SHP77 treated with DMSO at 0.1 percent for 48 hours (cell line): ENCODE results near the gene RHEBL1.
A peak's percentile ranks its signal among the peaks of the same experiment; 100 is the strongest.

ENCODE experiments used
- DNase-seq: peaks from one replicate; lab custom pipeline; 2025; lab: John Stamatoyannopoulos, UW

The RHEBL1 gene

DNA sequence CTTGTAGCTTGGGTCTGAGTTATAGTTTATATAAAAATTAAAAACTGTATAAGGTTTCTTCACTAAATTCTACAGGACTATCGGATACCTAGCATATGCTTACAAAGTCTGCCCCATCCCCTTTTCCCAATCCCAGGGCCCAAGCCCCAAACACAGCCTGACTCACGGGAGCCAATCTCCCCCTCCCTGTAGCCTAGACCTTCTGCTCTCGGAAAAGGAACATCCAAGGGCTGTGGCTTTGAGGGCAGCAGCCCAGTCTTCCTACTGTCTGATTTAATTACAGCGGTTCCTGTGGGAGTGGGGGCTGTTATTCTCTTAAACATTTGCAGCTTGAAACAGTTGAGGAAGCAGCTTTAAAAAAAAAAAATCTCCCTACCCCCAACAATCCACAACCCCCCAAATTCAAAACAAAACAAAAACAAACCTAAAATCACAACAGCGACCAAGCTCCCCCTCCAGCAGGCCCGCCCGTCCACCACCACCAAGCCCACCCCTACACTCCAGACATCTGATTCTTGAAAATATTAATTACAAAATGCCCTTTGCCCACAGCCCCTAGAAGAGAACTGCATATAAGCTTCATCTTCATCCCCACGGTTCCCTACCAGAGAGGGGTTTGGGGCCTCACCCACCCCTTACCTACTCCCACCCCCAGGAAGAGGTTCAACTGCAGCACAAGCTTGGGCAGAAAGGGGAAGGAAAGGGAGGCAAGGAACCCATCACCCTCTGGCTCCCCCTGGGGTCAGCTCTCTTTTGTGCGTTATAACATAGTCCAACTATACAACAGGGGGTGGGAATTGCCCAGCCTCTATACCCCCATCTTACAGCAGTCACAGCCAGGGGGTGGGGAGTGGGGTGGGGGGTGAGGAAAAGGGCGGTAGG lies 50.1 kb downstream of the RHEBL1 start:
- DNase-seq: no peak

DNA sequence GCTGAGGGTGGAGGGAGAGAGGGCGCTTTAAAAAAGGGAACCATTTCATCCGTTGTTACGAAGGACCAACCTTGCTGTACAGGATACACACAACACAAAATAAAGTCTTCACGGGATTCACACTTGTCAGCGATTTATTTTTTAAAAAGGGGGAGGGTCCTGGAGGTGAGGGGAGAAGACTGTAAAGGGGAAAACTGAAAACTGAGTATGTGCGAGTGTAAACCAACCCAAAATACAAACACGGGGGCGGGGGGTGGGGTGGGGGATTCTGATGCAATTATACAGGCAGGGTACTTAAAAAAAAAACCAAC lies 50.7 kb downstream of the RHEBL1 start:
- DNase-seq: no peak

DNA sequence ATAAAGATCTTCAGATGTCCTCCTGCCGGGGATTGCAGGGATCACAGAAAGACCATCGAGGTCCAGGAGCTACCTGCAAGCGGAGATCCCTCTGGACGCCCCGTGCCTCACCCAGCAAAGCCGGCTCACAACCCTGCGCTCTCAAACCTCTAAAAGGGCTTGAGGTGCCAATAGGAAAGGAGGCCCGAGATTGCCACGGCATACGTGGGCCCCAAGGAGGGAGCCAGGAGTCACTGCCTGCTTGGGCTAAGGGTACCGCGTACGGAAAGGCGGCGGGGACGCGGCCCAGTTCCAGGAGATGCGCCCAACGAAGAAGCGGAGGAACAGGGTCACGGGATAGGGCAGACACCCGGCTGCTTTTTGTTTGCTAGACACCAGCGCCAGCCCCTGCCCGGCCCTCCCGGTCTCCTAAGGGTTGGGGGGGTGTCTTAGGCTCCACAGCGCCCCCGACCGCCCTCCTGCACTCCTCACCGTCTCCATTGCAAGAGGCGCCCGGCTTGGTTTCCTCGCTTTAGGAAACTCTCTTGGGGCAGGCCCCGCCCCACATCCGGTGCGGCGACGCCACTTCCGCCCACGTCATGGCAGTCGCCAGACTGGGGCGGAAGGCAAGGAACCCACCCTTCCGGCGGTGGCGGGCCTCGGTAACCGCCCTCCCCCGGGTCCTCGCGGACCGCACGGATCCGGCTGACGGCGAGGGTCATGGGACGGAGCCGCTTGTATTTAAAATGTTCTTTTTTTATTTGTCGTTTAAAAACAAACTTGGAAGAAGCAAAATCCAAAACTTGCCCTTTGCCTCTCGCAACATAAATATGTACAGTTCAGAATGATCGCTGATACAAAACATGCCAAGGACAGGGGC lies 51.3 kb downstream of the RHEBL1 start, which contains the start of gene PRKAG1:
TSS of gene PRKAG1 (minus strand) at position 516 of the 859 bp plus-strand sequence. CDS start at position 480, 36 bp downstream.
- DNase-seq: peak; percentile 88

DNA sequence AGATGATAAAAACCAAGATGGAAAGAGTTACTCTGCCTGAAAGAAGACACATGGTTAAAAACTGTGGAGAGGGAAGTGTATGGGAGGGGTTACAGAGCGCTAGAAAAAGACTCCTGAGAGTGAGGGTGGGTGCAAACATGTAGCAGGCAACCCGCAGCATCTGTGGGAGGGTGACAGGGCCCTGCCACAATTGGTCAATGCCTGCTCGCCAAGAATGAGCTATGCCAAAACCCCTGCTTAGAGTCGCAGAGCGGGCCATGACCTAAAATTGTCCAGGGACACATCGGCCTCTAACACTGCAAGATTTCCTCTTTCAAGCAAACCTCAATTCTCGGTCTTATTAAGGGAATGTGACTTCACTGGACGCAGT lies 51.9 kb downstream of the RHEBL1 start:
- DNase-seq: no peak

DNA sequence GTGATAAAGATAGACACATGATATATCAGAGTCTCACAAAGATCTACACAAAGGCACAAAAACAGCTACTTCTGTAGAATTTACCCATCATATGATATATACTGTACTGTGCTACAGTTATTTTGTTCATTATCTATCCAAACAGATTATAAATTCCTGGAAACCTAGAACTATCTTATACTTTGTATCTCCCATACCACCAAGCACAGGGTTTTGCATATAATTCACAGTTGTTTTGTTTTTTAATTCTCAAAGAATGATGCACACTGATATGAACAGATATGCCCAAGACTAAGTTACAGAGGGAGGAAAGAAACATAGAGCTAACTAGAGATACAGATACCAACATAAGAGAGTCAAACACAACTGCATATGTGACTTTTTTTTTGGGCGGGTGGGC lies 54.6 kb downstream of the RHEBL1 start:
- no peak for DNase-seq
